HG03558 (cell line): Measurements from ENCODE around the gene SEPHS1.
"Not testable (repeated sequence)": the region's sequence is repeated elsewhere in the genome, so short reads cannot be mapped to it uniquely, and the experiment has no call there.

Source experiments
- ATAC-seq: cut with Tn5 transposase; IDR thresholded peaks from one replicate; pipeline ENCODE4 v1.9.1; 2021; ENCODE audit warnings: moderate number of reproducible peaks; ENCODE audit not compliant: unreplicated experiment; ENCODE audit errors: extremely low read depth

Gene SEPHS1, protein sequence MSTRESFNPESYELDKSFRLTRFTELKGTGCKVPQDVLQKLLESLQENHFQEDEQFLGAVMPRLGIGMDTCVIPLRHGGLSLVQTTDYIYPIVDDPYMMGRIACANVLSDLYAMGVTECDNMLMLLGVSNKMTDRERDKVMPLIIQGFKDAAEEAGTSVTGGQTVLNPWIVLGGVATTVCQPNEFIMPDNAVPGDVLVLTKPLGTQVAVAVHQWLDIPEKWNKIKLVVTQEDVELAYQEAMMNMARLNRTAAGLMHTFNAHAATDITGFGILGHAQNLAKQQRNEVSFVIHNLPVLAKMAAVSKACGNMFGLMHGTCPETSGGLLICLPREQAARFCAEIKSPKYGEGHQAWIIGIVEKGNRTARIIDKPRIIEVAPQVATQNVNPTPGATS

DNA sequence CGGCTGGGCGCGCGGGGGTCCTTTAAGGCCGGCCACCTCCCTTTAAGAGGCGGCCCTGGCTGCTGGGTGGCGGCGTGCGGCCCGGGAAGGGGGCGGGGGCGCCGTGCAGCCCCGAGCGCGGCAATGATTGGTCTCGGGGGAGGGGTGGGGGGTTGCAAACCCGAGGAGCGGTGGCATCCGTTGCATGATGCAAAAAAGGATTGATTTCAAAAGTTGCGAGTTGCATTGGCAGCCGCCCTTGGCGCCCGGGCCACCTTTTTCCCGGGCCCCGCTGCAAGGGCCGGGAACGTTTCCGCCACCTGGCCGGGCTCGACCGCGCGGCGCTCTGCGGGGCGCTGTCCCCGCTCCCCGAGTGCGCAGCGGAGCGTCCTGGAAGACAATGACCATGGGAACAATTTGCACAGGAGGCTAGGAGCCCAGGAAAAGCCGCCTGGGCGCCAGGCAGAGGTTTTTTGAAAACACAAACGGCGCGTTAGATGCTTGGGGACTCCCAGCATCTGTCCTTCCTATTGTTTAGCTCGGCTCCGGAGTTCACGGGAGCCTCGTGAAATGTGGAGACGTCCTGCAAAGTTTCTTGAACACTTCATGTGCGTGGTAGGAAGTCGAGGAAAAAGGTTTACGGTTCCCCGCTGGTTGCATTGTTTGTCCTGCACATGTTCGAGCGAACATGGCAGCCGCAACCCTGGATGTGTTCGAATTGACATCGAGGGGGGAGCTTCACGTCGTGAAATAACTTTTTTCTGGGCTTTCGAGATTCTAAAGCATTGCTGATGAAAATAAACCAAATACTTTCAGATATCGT lies at the start of gene SEPHS1:
TSS of gene SEPHS1 (minus strand) at position 78 of the 802 bp plus-strand sequence. CDS start 3,343 bp downstream, outside the sequence.
- peak; percentile 30 for ATAC-seq

DNA sequence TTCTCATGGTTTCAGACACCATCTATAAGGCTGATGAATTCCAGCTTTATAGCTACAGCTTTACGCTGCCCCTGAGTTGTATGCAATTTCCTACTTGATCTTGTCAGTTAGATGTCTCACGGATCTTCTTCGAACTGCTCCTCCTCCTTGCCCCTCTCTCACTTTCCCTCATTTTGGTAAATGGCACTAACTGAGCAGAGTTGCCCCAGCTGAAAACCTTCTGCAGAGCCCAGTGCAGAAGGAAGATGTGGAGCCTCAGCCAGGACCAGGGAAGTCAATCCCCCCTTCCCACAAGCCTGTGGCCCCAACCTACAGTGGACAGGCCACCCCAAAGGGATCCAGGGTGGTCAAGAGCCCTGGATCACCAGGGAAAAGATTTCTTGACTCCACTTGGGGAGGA lies 49.0 kb upstream of the SEPHS1 start:
- ATAC-seq, result no peak

DNA sequence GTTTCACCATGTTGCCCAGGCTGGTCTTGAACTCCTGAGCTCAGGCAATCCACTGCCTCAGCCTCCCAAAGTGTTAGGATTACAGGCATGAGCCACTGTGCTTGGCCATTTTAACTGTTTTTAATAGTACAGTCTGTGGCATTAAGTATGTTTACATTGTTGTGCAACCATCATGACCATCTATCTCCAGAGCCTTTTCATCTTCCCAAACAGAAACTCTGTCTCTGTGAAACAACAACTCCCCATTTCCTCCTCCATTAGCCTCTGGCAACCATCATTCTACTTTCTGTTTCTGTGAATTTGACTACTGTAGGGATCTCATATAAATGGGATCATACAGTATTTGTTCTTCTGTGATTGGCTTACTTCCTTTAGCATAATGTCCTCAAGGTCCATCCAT lies 48.3 kb upstream of the SEPHS1 start:
- ATAC-seq, result no peak

DNA sequence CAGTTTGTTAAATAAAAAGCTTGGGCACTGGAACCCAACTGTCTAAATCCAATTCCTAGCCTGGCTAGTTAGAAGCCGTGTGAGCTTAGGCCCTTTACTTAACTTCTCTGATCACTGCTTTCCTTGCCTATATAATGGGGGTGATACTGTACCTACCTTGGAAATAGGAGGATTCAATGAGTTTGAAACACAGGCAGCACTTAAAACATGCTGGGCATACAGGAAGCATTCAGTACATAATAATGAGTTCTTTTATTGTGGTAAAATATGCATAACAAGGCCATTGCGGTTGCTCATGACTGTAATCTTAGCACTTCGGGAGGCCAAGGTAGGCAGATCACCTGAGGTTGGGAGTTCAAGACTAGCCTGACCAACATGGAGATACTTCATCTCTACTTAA lies 47.4 kb upstream of the SEPHS1 start:
- no peak for ATAC-seq

DNA sequence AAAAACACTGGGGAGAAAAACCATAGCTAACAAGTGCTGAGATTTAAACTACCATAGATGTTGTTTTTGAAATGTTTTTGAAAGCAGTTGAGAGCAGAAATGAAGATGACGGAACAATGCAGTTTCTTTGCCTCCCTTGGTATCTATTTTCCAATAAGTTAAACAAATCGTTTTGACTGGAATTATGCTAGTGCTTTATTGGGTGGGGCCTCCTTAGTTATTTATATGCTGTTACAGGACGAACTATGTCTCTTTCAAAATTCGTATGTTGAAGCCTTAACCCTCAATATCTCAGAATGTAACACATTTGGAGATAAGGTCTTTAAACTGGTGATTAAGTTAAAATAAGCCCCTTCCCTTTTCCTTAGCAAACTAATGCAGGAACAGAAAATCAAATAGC lies 45.5 kb upstream of the SEPHS1 start:
- ATAC-seq, result no peak

DNA sequence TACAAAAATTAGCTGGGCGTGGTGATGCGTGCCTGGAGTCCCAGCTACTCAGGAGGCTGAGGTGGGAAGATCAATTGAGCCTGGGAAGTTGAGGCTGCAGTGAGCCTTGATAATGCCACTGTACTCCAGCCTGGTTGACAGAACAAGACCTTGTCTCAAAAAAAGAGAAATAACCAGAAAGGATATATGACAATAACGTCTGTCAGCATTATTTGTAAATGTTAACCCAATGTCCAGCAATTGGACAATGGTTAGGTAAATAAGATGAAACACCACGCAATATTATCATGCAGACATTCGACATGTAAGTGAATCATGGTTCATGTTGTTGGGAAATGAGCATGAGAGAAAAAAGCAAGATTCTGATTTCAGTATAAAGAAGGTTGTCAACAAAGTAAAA lies 44.6 kb upstream of the SEPHS1 start:
- ATAC-seq, result no peak

DNA sequence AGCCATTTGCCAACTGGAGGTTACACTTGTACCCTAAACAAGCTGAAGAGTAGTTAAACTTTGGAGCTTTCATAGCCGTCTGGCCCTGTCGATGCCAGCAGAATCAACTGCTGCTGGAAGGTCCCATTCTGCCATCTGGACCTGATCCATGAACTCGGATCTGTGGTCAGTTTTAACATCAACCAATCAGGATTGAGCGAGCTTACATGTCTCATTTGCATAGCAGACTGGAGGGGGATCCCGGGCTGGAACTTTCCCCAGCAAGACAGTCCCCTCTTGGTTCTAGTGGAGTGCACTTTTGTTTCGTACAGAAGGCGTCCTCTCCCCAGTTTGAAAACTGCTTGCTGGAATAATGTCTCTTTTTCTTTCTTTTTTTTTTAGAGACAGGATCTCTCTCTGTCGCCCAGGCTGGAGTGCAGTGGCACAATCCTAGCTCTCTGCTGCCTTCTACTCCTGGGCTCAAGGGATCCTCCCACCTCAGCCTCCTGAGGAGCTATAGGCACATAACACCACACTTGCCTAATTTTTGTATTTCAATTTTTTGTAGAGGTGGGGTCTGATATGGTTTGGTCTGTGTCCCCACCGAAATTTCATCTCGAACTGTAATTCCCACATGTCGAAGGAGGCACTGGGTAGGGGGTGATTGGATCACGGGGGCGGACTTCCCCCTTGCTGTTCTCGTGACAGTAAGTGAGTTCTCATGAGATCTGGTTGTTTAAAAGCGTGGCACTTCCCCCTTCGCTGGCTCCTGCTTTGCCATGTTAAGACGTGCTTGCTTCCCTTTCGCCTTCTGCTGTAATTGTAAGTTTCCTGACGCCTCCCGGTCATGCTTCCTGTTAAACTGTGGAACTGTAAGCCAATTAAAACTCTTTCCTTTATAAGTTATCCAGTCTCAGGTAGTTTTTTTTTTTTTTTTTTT lies 42.8 kb upstream of the SEPHS1 start:
- no peak for ATAC-seq

DNA sequence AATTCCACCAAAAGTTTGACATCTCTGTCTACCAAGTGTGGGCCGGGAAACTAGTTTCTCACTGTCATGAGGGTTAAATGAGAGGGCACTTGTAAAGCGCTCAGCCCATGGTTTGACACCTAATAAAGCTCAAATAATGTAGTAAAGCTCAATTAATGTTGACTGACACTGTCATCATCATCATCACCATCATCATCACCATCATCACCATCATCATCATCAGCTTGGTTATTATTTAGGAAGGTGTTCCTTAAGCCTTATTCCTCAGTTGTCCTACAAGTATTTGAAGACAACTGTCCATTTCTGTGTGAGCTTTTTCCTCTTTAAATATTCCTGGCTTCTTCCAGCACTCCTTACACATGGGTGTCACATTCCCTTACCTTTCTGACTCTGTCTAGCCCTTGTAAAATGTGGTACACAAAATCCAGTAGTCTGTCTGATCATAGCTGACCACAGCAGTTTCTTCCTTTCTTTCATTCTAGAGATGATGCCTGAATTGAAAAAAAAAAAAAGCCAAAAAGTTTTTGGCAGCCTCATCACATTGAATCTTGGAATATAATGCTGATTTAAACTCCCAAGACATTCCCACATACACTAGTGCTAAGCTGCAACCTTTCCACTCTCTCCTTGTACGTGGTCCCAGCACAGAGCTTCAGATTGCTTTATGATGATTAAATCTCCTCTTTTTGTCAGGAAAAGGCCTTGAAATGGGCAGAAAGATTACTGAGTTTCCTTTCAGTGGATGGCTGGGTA lies 40.6 kb upstream of the SEPHS1 start:
- ATAC-seq, result no peak

DNA sequence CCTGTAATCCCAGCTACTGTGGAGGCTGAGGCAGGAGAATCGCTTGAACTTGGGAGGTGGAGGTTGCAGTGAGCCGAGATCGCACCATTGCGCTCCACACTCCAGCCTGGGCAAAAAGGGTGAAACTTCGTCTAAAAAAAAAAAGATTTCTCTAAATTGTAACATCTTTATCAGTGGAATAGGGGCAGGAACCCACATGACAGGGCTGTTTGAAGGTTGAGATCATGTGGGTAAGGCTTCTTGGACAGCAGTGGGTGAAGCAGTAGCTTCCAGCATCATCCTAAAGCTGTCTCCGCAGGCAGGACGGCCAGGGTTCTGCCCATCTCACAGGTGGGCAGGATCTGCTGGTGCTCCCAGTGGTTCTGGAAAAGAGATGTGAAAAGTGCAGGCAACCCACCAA lies 37.9 kb upstream of the SEPHS1 start:
- ATAC-seq, result no peak

DNA sequence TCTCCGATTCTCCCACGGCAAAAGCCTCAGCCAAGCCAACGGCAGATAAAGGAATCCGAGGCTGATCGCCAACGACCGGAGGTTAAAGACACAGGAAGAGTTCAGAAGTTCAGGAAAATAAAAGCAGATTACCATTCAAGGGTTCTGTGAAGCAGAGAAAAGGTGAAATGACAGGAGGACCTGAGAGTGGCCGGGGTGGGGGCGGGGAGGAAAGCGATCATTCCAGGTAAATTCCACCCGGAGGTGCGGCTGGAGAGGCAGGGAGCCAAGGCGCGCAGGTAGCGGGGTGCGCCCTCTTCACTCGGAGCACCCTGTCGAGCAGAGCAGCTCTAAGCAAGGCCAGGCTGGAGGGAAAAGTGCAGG lies 35.3 kb upstream of the SEPHS1 start:
- ATAC-seq, result no peak

DNA sequence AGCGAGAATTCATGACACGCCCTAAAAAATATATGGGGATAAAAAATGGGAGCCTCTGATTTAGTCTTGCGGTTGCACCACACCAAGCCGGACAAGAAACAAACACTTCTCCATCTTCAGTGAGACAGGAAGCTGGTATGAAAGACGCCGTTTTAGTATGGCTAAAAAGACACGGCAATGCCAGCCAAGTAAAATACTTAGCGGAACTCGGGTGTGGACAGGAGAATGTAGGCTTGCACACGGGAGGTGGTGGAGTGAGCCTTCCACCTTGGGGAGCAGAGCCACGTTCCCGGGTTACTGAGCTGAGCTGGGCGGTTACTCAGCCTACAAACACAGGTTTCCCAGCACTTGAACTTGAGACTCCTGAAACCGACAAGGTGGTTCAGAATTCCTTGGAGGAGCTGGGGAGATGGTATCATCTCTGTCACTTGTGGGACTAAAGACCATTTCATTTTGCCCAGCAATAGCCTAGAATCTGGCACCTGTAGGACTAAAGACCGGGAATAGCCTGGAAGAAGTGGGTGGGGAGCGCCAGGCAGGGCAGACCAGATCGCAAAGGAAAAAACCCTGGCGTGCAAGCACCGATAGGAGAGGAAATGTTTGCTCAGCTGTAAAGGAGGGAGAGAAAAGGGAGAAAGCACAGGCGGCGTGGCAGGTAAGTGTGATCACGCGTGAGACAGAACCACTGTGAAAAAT lies 34.8 kb upstream of the SEPHS1 start:
- no peak for ATAC-seq

DNA sequence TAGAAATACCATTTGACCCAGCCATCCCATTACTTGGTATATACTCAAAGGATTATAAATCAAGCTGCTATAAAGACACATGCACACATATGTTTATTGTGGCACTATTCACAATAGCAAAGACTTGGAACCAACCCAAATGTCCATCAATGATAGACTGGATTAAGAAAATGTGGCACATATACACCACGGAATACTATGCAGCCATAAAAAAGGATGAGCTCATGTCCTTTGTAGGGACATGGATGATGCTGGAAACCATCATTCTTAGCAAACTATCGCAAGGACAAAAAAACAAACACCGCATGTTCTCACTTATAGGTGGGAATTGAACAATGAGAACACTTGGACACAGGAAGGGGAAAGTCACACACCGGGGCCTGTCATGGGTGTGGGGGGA lies 31.0 kb upstream of the SEPHS1 start:
- not testable (repeated sequence) for ATAC-seq

DNA sequence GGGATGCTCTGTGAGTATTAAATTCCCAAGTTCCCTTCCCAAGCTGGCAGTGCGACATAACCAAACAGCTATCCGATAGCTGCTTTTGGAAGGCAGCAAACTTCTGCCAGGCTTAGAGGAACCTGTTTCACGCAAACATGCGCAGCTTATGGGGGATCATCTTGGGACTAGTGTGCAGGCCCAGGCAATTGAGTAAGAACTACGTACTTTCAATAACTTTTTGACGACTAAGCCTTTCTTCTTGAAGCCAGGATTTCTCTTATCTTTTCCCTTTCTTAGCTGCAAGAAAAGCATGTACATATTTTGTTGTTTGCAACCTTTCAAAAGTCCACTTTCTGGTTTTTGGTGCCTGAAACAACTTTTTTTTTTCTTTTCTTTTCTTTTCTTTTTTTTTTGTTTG lies 28.7 kb upstream of the SEPHS1 start:
- no peak for ATAC-seq

DNA sequence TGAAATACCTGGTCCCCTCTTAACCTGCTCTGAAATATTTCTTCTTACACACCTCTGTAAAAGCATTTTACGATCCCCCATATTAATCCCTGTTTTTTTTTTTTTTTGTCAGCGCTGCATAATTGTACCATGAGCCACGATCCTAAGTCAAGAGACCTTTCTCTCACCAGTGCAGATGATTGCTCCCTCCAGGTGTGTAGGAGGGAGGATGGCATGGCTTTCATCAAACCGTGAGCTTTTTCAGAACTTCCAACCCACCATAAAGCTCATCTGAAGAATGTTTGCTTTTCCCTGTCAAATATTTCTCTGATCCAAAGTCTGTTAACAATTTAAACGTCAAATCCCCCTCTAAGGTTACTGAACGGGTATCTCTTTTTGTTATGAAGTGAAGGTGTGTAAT lies 28.2 kb upstream of the SEPHS1 start:
- no peak for ATAC-seq

DNA sequence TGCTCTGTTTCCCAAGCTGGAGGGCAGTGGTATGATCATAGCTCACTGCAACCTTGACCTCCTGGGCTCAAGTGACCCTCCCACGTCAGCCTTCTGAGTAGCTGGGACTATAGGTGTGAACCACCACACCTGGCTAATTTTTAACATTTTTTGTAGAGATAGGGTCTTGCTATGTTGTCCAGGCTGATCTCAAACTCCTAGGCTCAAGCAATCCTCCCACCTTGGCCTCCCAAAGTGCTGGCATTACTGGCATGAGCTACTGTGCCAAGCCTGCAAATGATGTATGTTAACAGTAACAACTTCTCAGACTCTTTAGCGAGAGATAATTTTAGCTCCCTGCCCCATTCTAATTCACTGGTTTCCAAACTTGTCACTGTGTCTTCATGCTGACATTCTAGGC lies 27.7 kb upstream of the SEPHS1 start:
- no peak for ATAC-seq

DNA sequence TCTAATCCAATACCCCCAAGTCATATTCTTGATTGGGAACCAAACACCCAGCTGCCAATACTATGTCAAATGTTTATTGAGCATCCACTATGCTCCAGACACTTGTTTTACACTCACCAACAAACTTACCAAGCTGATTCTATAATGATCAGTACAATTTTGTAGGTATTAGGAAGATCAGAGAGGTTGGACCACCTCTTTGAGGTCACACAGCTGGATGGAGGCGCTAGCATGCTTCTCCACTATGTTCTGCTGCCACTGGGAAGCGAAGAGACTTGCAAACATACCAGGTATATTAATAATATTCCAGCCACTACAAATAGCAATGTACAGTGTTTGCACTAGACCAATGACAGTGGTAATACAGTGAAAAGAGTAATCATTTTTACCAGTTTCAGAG lies 25.6 kb upstream of the SEPHS1 start:
- no peak for ATAC-seq

DNA sequence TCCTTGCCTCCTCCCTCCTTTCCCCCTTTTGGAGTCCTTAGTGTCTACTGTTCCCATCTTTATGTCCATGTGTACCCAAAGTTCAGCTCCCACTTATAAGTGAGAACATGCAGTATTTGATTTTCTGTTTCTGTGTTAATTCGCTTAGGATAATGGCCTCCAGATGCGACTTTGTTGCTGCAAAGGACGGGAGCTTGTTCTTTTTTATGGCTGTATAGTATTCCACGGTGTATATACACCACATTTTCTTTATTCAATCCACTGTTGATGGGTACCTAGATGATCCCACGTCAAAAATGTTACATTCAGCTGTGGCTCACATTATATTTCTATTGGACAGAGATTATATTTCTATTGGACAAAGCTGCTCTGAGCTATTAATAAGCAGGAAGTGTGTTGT lies 24.4 kb upstream of the SEPHS1 start:
- ATAC-seq, result no peak

DNA sequence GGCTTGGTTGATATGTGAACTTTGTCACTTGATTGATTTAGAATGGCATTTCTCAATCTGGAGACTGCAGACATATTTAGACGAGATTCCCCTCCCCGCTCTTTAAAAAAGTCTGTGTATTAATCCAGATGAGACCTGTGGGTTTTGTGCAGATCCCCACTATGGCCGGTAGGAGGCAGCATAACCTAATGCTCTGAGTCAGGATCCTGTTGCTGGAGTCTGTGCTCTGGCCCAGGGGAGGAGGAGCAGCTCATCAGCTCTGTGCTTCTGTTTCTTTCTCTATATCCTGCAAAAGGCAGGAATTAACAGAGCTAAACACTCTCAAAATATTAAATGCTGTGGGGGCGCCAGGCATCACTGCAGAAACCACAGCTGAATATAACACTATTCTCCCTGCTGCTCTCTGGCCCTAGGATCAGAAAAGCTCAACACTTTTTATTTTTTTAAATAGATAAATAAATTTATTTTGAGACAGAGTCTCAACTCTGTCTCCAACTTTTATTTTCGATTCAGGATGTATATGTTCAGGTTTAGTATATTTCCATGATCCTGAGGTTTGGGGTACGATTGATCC lies 23.9 kb upstream of the SEPHS1 start:
- no peak for ATAC-seq

DNA sequence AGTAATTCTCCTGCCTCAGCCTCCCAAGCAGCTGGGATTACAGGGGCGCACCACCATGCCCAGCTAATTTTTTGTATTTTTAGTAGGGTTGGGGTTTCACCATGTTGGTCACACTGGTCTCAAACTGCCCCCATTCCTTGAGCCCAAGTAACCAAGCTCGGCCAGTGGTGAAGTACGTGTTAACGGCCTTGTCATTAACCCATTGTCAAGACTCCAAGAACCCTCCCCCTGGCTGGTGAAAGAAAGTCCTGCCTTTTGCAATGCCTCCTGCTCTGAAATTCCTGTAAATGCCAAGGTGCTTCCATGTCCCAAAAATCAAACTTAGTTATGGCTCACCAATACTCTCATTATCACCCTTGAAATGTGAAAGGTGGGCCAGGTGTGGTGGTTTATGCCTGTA lies 18.8 kb upstream of the SEPHS1 start:
- no peak for ATAC-seq
